Subcutaneous adipose tissue (tissue), 4 donors: ENCODE measurements around the gene CCR5. TPM values are rescaled to one million over a fixed set of nuclear protein-coding genes. Genes with fewer than 3 reads are reported as not detected.

Source experiments
- CTCF ChIP-seq: fragments of 450-650 bp; IDR thresholded peaks from one replicate; pipeline ENCODE4 v1.5.1; 2016; ENCODE audit warnings: low read depth, mild to moderate bottlenecking, control low read depth, antibody characterized with exemption, moderate library complexity
- total RNA-seq, 4 donors: library from RNA; depleted of rRNA; stranded (reverse); fragments of >200 nt; gene quantifications; one replicate each; pipeline ENCODE4 v1.1.0, GENCODE V29; 2016

Gene CCR5
- total RNA-seq: 10 to 100 TPM in 1 of 4 donors, under 1 TPM in 1, not detected in 2; 0.88 to 11.0 TPM

GRCh38 chr3:46370839-46371518, at the start of gene CCR5:
Gene CCR5, plus strand, starts transcription at chr3:46370946. Its CDS starts 1,957 bp downstream, at chr3:46372903.
- no peak for TF ChIP-seq CTCF

GRCh38 chr3:46321461-46322104, 49.2 kb upstream of the CCR5 start:
- no peak for TF ChIP-seq CTCF

- TF ChIP-seq CTCF: no peak
Observed at GRCh38 chr3:46324036-46324435, 46.7 kb upstream of the CCR5 start.

GRCh38 chr3:46325645-46326300, 45.0 kb upstream of the CCR5 start:
- TF ChIP-seq CTCF: no peak

GRCh38 chr3:46334741-46335478, 35.8 kb upstream of the CCR5 start:
- no peak for TF ChIP-seq CTCF

GRCh38 chr3:46335541-46335940, 35.2 kb upstream of the CCR5 start:
- TF ChIP-seq CTCF: no peak

- TF ChIP-seq CTCF: no peak
Observed at GRCh38 chr3:46337911-46338310, 32.8 kb upstream of the CCR5 start.
